GM12892 (cell line): ENCODE data around the gene SLC35E1.

Source experiments
- POLR2A ChIP-seq: IDR thresholded peaks from 2 replicates; pipeline ENCODE4 v1.6.1; 2011; ENCODE audit warnings: low read depth, low read length, control low read depth
- POLR2AphosphoS5 ChIP-seq: IDR thresholded peaks from 2 replicates; pipeline ENCODE4 v1.6.1; 2011; ENCODE audit warnings: low read depth, low read length, control low read depth

DNA sequence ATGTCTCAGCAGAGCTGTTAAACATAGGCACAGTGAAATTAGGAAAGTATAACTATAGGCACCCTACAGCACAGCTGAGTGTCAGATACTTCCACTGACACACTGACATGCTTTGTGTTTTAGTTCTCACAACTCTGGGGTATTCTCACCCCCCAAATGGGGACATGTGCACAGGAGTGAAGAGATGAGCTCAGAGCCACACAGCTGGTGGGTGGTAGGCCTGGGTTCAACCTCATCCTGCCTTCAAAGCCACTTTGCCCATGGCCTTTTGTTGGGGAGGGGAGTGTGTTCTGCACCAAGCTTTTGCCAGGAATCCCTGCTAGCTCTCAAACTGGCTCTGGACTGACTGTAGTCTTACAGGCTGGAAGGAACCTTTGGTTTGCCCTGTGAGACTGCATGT lies 1.7 kb upstream of the SLC35E1 start:
- TF ChIP-seq POLR2AphosphoS5 (no peak), POLR2A (no peak)
